Body of pancreas (tissue), 4 donors: ENCODE data around the gene MMD2. TPM values are rescaled to one million over a fixed set of nuclear protein-coding genes. Genes with fewer than 3 reads are reported as not detected.

Experiments
- ATAC-seq: fragments of 150-250 bp; one replicate; pipeline ENCODE4 v1.9.1; 2016
- DNase-seq, 4 donors: peaks; one replicate each; pipeline ENCODE4 v3.0.0-alpha.2; 2019
- H3K27ac ChIP-seq, 4 donors: fragments of 200-600 bp; sonication (generic); 1 replicate in 3 of 4; 2 replicates in 1 of 4; pipeline versions ENCODE4 v1.5.1 to v1.6.1; 2016 to 2019; ENCODE audit warnings: mild to moderate bottlenecking in 1 of 4, mixed read lengths in 1 of 4, moderate library complexity in 1 of 4
- H3K27me3 ChIP-seq, 2 donors: fragments of 200-600 bp; sonication (generic); one replicate each; pipeline ENCODE4 v1.6.0; 2016; ENCODE audit warnings: mild to moderate bottlenecking in 1 of 2
- H3K36me3 ChIP-seq, 2 donors: fragments of 200-600 bp; sonication (generic); replicated peaks in 1 of 2; 2 replicates each; pipeline ENCODE4 v1.5.1; 2016; ENCODE audit warnings: low read depth in 2 of 2; ENCODE audit not compliant: insufficient read depth in 1 of 2
- H3K4me1 ChIP-seq: fragments of 200-600 bp; sonication (generic); one replicate; pipeline ENCODE4 v1.6.0; 2016
- H3K4me3 ChIP-seq, 2 donors: fragments of 200-600 bp; sonication (generic); 1 replicate in 1 of 2; 2 replicates in 1 of 2; pipeline ENCODE4 v1.5.1; 2016 to 2019
- H3K9me3 ChIP-seq, 3 donors: fragments of 200-600 bp; sonication (generic); 1 replicate in 2 of 3; 2 replicates in 1 of 3; pipeline ENCODE4 v1.5.1; 2016
- CTCF ChIP-seq, 7 experiments: fragments of 450-650 bp in 4 of 7; fragments of 200-600 bp in 3 of 7; sonication (generic) in 3 of 7; IDR thresholded peaks; one replicate each; pipeline ENCODE4 v1.5.1; 2016 to 2019; ENCODE audit warnings: antibody characterized with exemption in 7 of 7
- POLR2A ChIP-seq, 3 donors: fragments of 450-650 bp; IDR thresholded peaks; one replicate each; pipeline ENCODE4 v1.6.1; 2016; ENCODE audit warnings: antibody characterized with exemption in 3 of 3, mild to moderate bottlenecking in 2 of 3
- WGBS, 2 donors: methylation state at CpG; one replicate each; pipeline ENCODE4 v1.1.5; 2017; 5-methylcytosine and 5-hydroxymethylcytosine counted together
- intact Hi-C: fragments of 100-400 bp; cut with DNase I; formaldehyde crosslinking; loops from one replicate; pipeline ENCODE4 v1.15.1; 2023
- total RNA-seq, 2 donors: library from RNA; depleted of rRNA; stranded (reverse); fragments of >200 nt; gene quantifications; one replicate each; pipeline ENCODE4 v1.1.0, GENCODE V29; 2016

Gene MMD2
- total RNA-seq, 2 donors from 2014 or later, result not detected

DNA sequence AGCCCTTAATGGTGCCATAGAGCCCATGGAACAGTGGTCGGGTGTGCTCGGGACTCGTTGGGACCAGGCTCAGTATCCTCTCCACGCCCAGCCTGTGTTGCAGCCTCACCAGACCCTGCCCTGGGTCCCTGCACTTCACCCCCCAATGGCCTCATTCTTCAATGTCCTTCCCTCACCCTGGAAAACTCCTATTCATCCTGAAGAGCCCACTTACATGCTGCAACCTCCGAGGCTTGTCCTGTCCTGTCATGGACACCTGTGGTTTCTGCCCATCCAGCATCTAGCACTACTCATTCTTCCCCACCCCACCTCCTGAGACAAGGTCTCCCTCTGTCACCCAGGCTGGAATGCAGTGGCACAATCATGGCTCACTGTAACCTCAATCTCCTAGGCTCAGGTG, 7.7 kb downstream of the MMD2 start:
- Histone ChIP-seq H3K4me1 (no peaks in the 10 kb centered on the region), H3K27me3 (no peaks in the 10 kb centered on the region), H3K36me3 (no peaks in the 10 kb centered on the region), H3K27ac (no peak overlapping the region), H3K9me3 (no peaks in the 10 kb centered on the region), H3K4me3 (no peak overlapping the region)
- ATAC-seq (no peak), DNase-seq (no peak)
- 64 to 68% methylated on average over 5 of the region's 5 CpGs for WGBS, 2 donors
- TF ChIP-seq CTCF (IDR thresholded peaks at IDR 0.05), result no peak
- no peak for TF ChIP-seq POLR2A (IDR thresholded peaks at IDR 0.05)
- intact Hi-C loops, result no loop called here

DNA sequence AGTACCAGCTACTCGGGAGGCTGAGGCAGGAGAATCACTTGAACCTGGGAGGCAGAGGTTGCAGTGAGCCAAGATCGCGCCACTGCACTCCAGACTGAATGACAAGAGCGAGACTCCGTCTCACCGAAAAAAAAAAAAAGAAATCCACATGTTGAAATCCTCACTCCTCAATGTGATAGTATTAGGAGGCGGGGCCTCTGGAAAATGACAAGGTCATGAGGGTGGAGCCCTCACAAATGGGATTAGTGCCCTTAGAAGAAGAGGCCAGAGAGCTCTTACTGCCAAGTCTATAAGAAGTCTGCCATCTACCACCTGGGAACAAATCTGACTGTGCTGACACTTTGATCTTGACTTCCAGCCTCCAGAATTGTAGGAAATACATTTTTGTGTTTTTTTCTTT, 10.6 kb downstream of the MMD2 start:
- intact Hi-C loops, result no loop called here
- no peak for ATAC-seq
- WGBS, 2 donors, result 89 to 90% methylated on average over 7 of the region's 7 CpGs
- Histone ChIP-seq H3K4me3 (no peak overlapping the region), H3K27me3 (no peaks in the 10 kb centered on the region), H3K36me3 (no peaks in the 10 kb centered on the region), H3K27ac (no peak overlapping the region), H3K4me1 (no peaks in the 10 kb centered on the region), H3K9me3 (no peaks in the 10 kb centered on the region)
- no peak for TF ChIP-seq POLR2A (IDR thresholded peaks at IDR 0.05)
- TF ChIP-seq CTCF (IDR thresholded peaks at IDR 0.05), result no peak
- no peak for DNase-seq

DNA sequence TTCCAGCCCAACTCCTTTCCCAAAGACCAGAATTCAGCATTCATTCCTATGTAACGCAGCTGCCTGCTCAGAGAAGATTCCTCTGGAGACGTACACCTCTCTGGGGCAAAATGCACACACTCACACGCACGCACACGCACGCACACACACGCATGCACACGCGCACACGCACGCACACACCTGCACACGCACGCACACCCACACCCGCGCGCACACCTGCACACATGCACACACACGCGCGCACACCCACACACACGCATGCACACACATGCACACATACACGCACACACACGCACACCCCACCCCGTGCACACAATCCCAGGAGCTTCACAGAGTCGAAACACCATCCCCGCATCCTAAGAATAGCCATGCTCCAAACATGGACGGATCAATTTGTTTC, 13.0 kb downstream of the MMD2 start:
- Histone ChIP-seq H3K36me3 (no peaks in the 10 kb centered on the region), H3K9me3 (no peaks in the 10 kb centered on the region), H3K27me3 (no peaks in the 10 kb centered on the region), H3K4me3 (no peak overlapping the region), H3K27ac (no peak overlapping the region), H3K4me1 (no peaks in the 10 kb centered on the region)
- no peak for TF ChIP-seq POLR2A (IDR thresholded peaks at IDR 0.05)
- TF ChIP-seq CTCF (IDR thresholded peaks at IDR 0.05), result no peak
- 85 to 87% methylated on average over 26 of the region's 26 CpGs for WGBS, 2 donors
- intact Hi-C loops, result no loop called here
- DNase-seq, result no peak
- no peak for ATAC-seq

DNA sequence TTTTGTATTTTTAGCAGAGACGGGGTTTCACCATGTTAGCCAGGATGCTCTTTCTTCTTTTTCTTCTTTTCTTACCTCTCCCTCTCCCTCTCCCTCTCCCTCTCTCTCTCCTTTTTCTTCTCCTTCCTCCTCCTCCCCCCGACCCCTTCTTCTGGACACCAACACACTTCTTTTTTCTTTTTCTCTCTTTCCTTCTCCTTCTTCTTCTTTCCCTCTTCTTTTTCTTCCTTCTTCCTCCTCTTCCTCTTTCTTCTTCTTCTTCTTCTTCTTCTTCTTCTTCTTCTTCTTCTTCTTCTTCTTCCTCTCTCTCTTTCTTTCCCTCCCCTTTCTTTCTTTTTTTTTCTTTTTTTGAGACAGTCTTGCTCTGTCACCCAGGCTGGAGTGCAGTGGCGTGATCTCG, 14.0 kb downstream of the MMD2 start:
- H3K9me3 ChIP-seq, result no peaks in the 10 kb centered on the region
- H3K4me1 ChIP-seq, result no peaks in the 10 kb centered on the region
- intact Hi-C loops, result no loop called here
- no peak overlapping the region for H3K27ac ChIP-seq
- TF ChIP-seq POLR2A (IDR thresholded peaks at IDR 0.05) (no peak), CTCF (IDR thresholded peaks at IDR 0.05) (no peak)
- no peaks in the 10 kb centered on the region for H3K27me3 ChIP-seq
- DNase-seq (no peak), ATAC-seq (no peak)
- no peaks in the 10 kb centered on the region for H3K36me3 ChIP-seq
- no peak overlapping the region for H3K4me3 ChIP-seq
- 56 to 74% methylated on average over 2 to 4 of the region's 4 CpGs for WGBS, 2 donors

DNA sequence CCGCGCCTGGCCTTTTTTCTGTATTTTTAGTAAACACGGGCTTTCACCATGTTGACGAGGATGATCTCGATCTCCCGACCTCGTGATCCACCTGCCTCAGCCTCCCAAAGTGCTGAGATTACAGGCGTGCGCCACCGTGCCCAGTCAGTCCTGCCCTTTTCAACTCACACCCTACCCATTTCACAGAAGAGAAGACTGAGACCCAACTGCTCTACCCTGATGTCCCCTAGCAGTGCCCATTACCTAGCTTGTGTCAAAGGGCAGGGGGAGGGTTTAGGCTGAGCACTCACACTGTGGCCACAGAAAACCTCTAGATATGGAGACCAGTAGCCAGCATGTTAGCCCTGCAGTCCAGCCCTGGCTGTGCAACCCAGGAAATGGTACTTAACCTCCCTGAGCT, 15.7 kb downstream of the MMD2 start:
- intact Hi-C loops, result no loop called here
- H3K4me1 ChIP-seq, result no peaks in the 10 kb centered on the region
- DNase-seq, result no peak
- H3K36me3 ChIP-seq, result no peaks in the 10 kb centered on the region
- TF ChIP-seq CTCF (IDR thresholded peaks at IDR 0.05) (no peak), POLR2A (IDR thresholded peaks at IDR 0.05) (no peak)
- no peaks in the 10 kb centered on the region for H3K27me3 ChIP-seq
- H3K27ac ChIP-seq, result no peak overlapping the region
- H3K9me3 ChIP-seq, result no peaks in the 10 kb centered on the region
- WGBS, 2 donors, result 87 to 91% methylated on average over 10 of the region's 10 CpGs
- ATAC-seq, result no peak
- no peak overlapping the region for H3K4me3 ChIP-seq
